AG04450 (cell line): ENCODE data around the gene ALDH1A3. TPM values are rescaled to one million over a fixed set of nuclear protein-coding genes. Genes with fewer than 3 reads are reported as not detected.

ENCODE experiments used
- CTCF ChIA-PET: fragments of 300-600, 350-600 bp; formaldehyde crosslinking; extraction: SDS; loops from one replicate; lab custom pipeline; 2022; ENCODE audit warnings: antibody characterized with exemption, inconsistent platforms; lab: Charles Lee
- POLR2A ChIA-PET: fragments of 350-600 bp; formaldehyde crosslinking; extraction: SDS; loops from one replicate; lab custom pipeline; 2021; ENCODE audit warnings: antibody characterized with exemption, inconsistent platforms; lab: Yijun Ruan, JAX
- DNase-seq: peaks from one replicate; pipeline ENCODE4 v3.0.0-alpha.2; 2011; ENCODE audit warnings: low read depth, low spot score
- H3K27ac ChIP-seq: one replicate; pipeline ENCODE4 v1.5.1; 2012; ENCODE audit warnings: low read depth, low read length, control low read depth
- H3K27me3 ChIP-seq: one replicate; pipeline ENCODE4 v1.6.0; 2012; ENCODE audit warnings: low read length; ENCODE audit not compliant: control insufficient read depth, insufficient read depth
- H3K4me3 ChIP-seq: 2 replicates; pipeline ENCODE4 v1.5.1; 2011; ENCODE audit warnings: mild to moderate bottlenecking, low read depth, low read length, control low read depth
- H3K9me3 ChIP-seq: 2 replicates; pipeline ENCODE4 v1.5.1; 2012; ENCODE audit warnings: low read length; ENCODE audit not compliant: control insufficient read depth, insufficient read depth
- CTCF ChIP-seq: IDR thresholded peaks from 2 replicates; pipeline ENCODE4 v1.5.1; 2011; ENCODE audit warnings: low read depth, low read length, control low read depth, inconsistent platforms
- polyA plus RNA-seq: library from polyadenylated mRNA; depleted of rRNA; stranded (reverse); fragments of >200 nt; gene quantifications from 2 replicates; pipeline ENCODE4 v1.2.3, GENCODE V29; 2011

Gene ALDH1A3
- polyA plus RNA-seq, 1 experiment, result 20.6 TPM

- H3K4me3 ChIP-seq, result no peak overlapping the region
- ChIA-PET CTCF (interaction anchor here (2.0 kb wide), 1 partner anchor 26 kb away, joined by 11 read pairs; no protein-coding TSS in a partner anchor), POLR2A (no interaction called here)
- no peak overlapping the region for H3K27ac ChIP-seq
- TF ChIP-seq CTCF, result no peak
- no peaks in the 10 kb centered on the region for H3K9me3 ChIP-seq
- no peak for DNase-seq
- H3K27me3 ChIP-seq, result no peaks in the 10 kb centered on the region
These were observed 11.8 kb downstream of the ALDH1A3 start for GRCh38 chr15:100891307-100892012.

- no peak for DNase-seq
- ChIA-PET CTCF (interaction anchor here (2.0 kb wide), 1 partner anchor 25 kb away, joined by 11 read pairs; no protein-coding TSS in a partner anchor), POLR2A (no interaction called here)
- Histone ChIP-seq H3K9me3 (no peaks in the 10 kb centered on the region), H3K27me3 (no peaks in the 10 kb centered on the region), H3K4me3 (no peak overlapping the region), H3K27ac (no peak overlapping the region)
- no peak for TF ChIP-seq CTCF
These were observed 12.4 kb downstream of the ALDH1A3 start for GRCh38 chr15:100892013-100892355.

- Histone ChIP-seq H3K27me3 (no peaks in the 10 kb centered on the region), H3K9me3 (no peaks in the 10 kb centered on the region), H3K4me3 (no peak overlapping the region), H3K27ac (no peak overlapping the region)
- ChIA-PET POLR2A (interaction anchor here (0.6 kb wide), 1 partner anchor 239 kb away, joined by 5 read pairs; no protein-coding TSS in a partner anchor), CTCF (no interaction called here)
- no peak for DNase-seq
- TF ChIP-seq CTCF, result no peak
These were observed 13.8 kb downstream of the ALDH1A3 start for GRCh38 chr15:100893261-100893963.

- POLR2A ChIA-PET, result interaction anchor here (0.6 kb wide), 1 partner anchor 239 kb away, joined by 5 read pairs; no protein-coding TSS in a partner anchor
These were observed 14.3 kb downstream of the ALDH1A3 start for GRCh38 chr15:100893964-100894295.

More at GRCh38 chr15:100893964-100894295, 14.3 kb downstream of the ALDH1A3 start:
- no peaks in the 10 kb centered on the region for H3K27me3 ChIP-seq
- TF ChIP-seq CTCF, result no peak
- no peaks in the 10 kb centered on the region for H3K9me3 ChIP-seq
- H3K27ac ChIP-seq, result no peak overlapping the region
- no peak overlapping the region for H3K4me3 ChIP-seq
- no peak for DNase-seq
- CTCF ChIA-PET, result no interaction called here
